Breast epithelium (tissue), 3 donors: ENCODE results near the gene ZWILCH.

Experiments used
- POLR2AphosphoS5 ChIP-seq, 3 donors: sonication (generic); formaldehyde crosslinking; IDR thresholded peaks; one replicate each; pipeline ENCODE4 v1.6.1; 2017; ENCODE audit warnings: antibody characterized with exemption in 3 of 3
- TF ChIP-seq, protein P1 (sequence below), 3 donors: fragments of 450-650 bp; IDR thresholded peaks; one replicate each; pipeline ENCODE4 v1.5.1; 2016 to 2017; ENCODE audit warnings: antibody characterized with exemption in 3 of 3, mild to moderate bottlenecking in 3 of 3, moderate library complexity in 3 of 3

DNA sequence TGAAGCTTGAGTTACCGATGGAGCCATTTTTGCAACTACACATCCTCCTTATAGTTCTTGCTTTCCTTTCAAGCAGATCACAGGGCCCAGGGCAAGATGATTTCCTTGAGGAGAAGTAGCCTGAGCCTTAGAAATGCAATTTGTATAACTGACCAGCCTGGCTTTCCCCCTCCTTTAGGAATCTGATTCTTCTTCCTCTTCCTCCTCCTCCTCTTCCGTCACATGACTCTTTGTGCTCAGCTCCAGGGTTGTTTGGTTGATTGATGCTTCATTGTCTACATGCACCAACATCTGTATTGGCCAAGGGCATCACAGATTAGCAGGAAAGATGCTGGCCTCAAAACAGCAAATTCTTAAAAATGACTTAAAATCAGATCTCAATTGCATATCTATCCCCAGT, 10.9 kb upstream of the ZWILCH start:
- TF ChIP-seq, protein P1, sequence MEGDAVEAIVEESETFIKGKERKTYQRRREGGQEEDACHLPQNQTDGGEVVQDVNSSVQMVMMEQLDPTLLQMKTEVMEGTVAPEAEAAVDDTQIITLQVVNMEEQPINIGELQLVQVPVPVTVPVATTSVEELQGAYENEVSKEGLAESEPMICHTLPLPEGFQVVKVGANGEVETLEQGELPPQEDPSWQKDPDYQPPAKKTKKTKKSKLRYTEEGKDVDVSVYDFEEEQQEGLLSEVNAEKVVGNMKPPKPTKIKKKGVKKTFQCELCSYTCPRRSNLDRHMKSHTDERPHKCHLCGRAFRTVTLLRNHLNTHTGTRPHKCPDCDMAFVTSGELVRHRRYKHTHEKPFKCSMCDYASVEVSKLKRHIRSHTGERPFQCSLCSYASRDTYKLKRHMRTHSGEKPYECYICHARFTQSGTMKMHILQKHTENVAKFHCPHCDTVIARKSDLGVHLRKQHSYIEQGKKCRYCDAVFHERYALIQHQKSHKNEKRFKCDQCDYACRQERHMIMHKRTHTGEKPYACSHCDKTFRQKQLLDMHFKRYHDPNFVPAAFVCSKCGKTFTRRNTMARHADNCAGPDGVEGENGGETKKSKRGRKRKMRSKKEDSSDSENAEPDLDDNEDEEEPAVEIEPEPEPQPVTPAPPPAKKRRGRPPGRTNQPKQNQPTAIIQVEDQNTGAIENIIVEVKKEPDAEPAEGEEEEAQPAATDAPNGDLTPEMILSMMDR (IDR thresholded peaks at IDR 0.05) = no peak
- TF ChIP-seq POLR2AphosphoS5 (IDR thresholded peaks at IDR 0.05) = no peak
